Upper lobe of left lung (tissue), 6 donors: Measurements from ENCODE around the gene IL21R. TPM values are rescaled to one million over a fixed set of nuclear protein-coding genes. Genes with fewer than 3 reads are reported as not detected.

Source experiments
- ATAC-seq, 2 donors: fragments of 200-7000 bp; cut with Tn5 transposase; one replicate each; pipeline ENCODE4 v1.9.1; 2022; ENCODE audit warnings: mild to moderate bottlenecking in 2 of 2, moderate library complexity in 2 of 2; ENCODE audit not compliant: low FRiP score in 2 of 2
- DNase-seq, 2 donors: peaks; one replicate each; pipeline ENCODE4 v3.0.0-alpha.2; 2019 to 2020
- H3K27ac ChIP-seq, 4 donors: fragments of 200-600 bp; sonication (generic); one replicate each; pipeline ENCODE4 v1.5.1; 2016 to 2019
- H3K27me3 ChIP-seq, 4 donors: fragments of 200-600 bp; sonication (generic); one replicate each; pipeline ENCODE4 v1.5.1; 2017 to 2019
- H3K36me3 ChIP-seq, 4 donors: fragments of 200-600 bp; sonication (generic); one replicate each; pipeline ENCODE4 v1.5.1; 2016 to 2019
- H3K4me1 ChIP-seq, 4 donors: fragments of 200-600 bp; sonication (generic); one replicate each; pipeline ENCODE4 v1.5.1; 2018 to 2019
- H3K4me3 ChIP-seq, 4 donors: fragments of 200-600 bp; sonication (generic); one replicate each; pipeline ENCODE4 v1.5.1; 2017 to 2019; ENCODE audit warnings: mild to moderate bottlenecking in 2 of 4, moderate library complexity in 1 of 4
- H3K9me3 ChIP-seq, 4 donors: fragments of 200-600 bp; sonication (generic); one replicate each; pipeline ENCODE4 v1.5.1; 2018 to 2019
- CTCF ChIP-seq, 6 experiments: fragments of 450-650 bp in 4 of 6; fragments of 200-600 bp in 2 of 6; sonication (generic) in 2 of 6; IDR thresholded peaks; one replicate each; pipeline ENCODE4 v1.5.1; 2016 to 2019; ENCODE audit warnings: antibody characterized with exemption in 6 of 6
- EP300 ChIP-seq, 4 donors: sonication (generic); formaldehyde crosslinking; IDR thresholded peaks; one replicate each; pipeline ENCODE4 v1.5.1; 2017; ENCODE audit warnings: antibody characterized with exemption in 4 of 4, control low read depth in 2 of 4
- POLR2A ChIP-seq, 4 donors: fragments of 450-650 bp; IDR thresholded peaks; one replicate each; pipeline ENCODE4 v1.5.1; 2016 to 2017; ENCODE audit warnings: antibody characterized with exemption in 4 of 4, mild to moderate bottlenecking in 2 of 4
- POLR2AphosphoS5 ChIP-seq, 2 donors: sonication (generic); formaldehyde crosslinking; IDR thresholded peaks; one replicate each; pipeline ENCODE4 v1.5.1; 2017; ENCODE audit warnings: antibody characterized with exemption in 2 of 2
- WGBS, 2 donors: methylation state at CpG; one replicate each; pipeline ENCODE4 v1.1.5; 2017 to 2018; 5-methylcytosine and 5-hydroxymethylcytosine counted together
- total RNA-seq, 6 donors: library from RNA; depleted of rRNA in 4 of 6; stranded (reverse); fragments of >200 nt in 4 of 6; gene quantifications; one replicate each; pipeline versions ENCODE4 v1.1.0 to v1.2.1, GENCODE V29; 2016 to 2021
- donor health status: DM: no; HTN: no; CAD: no; lungs with moderate emphysema.
- donor health status: DM: no; HTN: yes; CAD: no; lungs with severe emphysema.

The IL21R gene
- total RNA-seq, 6 donors from 2014 or later, result 2.0 to 10.1 (median 3.6) TPM

GRCh38 chr16:27474041-27474440, 72.1 kb downstream of the IL21R start:
- Histone ChIP-seq H3K9me3 (no peaks in the 10 kb centered on the region), H3K4me1 (peaks cover 0 to 21% (median 15%) of the 10 kb centered on the region in 4 donors), H3K27me3 (no peaks in the 10 kb centered on the region), H3K36me3 (peaks cover 51 to 100% (median 81%) of the 10 kb centered on the region in 4 donors), H3K4me3 (no peak overlapping the region), H3K27ac (no peak overlapping the region)
- 89 to 100% methylated on average over 6 to 8 of the region's 9 CpGs for WGBS, 2 donors
- TF ChIP-seq POLR2A (IDR thresholded peaks at IDR 0.05) (no peak), CTCF (IDR thresholded peaks at IDR 0.05) (no peak), EP300 (IDR thresholded peaks at IDR 0.05) (no peak), POLR2AphosphoS5 (IDR thresholded peaks at IDR 0.05) (no peak)
- no peak for DNase-seq
- ATAC-seq, result no peak

- peaks cover 44 to 100% (median 80%) of the 10 kb centered on the region in 4 donors for H3K36me3 ChIP-seq
- peaks cover 0 to 19% (median 13%) of the 10 kb centered on the region in 4 donors for H3K4me1 ChIP-seq
- no peak for DNase-seq
- no peak for ATAC-seq
- H3K9me3 ChIP-seq, result no peaks in the 10 kb centered on the region
- H3K27me3 ChIP-seq, result no peaks in the 10 kb centered on the region
- 89 to 91% methylated on average over 9 of the region's 9 CpGs for WGBS, 2 donors
- H3K27ac ChIP-seq, result no peak overlapping the region
- no peak overlapping the region for H3K4me3 ChIP-seq
- TF ChIP-seq CTCF (IDR thresholded peaks at IDR 0.05) (no peak), POLR2AphosphoS5 (IDR thresholded peaks at IDR 0.05) (no peak), EP300 (IDR thresholded peaks at IDR 0.05) (no peak), POLR2A (IDR thresholded peaks at IDR 0.05) (no peak)
Observed at GRCh38 chr16:27474921-27475320, 72.9 kb downstream of the IL21R start.

- DNase-seq, result no peak
- Histone ChIP-seq H3K4me3 (no peak overlapping the region), H3K27me3 (no peaks in the 10 kb centered on the region), H3K4me1 (peaks cover 0 to 12% (median 9%) of the 10 kb centered on the region in 4 donors), H3K36me3 (peaks cover 44 to 100% (median 79%) of the 10 kb centered on the region in 4 donors), H3K27ac (no peak overlapping the region), H3K9me3 (no peaks in the 10 kb centered on the region)
- TF ChIP-seq POLR2AphosphoS5 (IDR thresholded peaks at IDR 0.05) (no peak), CTCF (IDR thresholded peaks at IDR 0.05) (no peak), EP300 (IDR thresholded peaks at IDR 0.05) (no peak), POLR2A (IDR thresholded peaks at IDR 0.05) (no peak)
- ATAC-seq, result no peak
- 84 to 85% methylated on average over 9 of the region's 9 CpGs for WGBS, 2 donors
Observed at GRCh38 chr16:27475561-27475960, 73.6 kb downstream of the IL21R start.

- WGBS, 2 donors, result 91 to 92% methylated on average over 9 of the region's 9 CpGs
- DNase-seq, result no peak
- H3K4me3 ChIP-seq, result no peak overlapping the region
- H3K4me1 ChIP-seq, result peaks cover 0 to 8% (median 5%) of the 10 kb centered on the region in 4 donors
- ATAC-seq, result no peak
- TF ChIP-seq EP300 (IDR thresholded peaks at IDR 0.05), result no peak
- TF ChIP-seq POLR2AphosphoS5 (IDR thresholded peaks at IDR 0.05), result no peak
- TF ChIP-seq POLR2A (IDR thresholded peaks at IDR 0.05), result no peak
- TF ChIP-seq CTCF (IDR thresholded peaks at IDR 0.05), result no peak
- H3K9me3 ChIP-seq, result no peaks in the 10 kb centered on the region
- no peak overlapping the region for H3K27ac ChIP-seq
- H3K27me3 ChIP-seq, result no peaks in the 10 kb centered on the region
- peaks cover 40 to 100% (median 81%) of the 10 kb centered on the region in 4 donors for H3K36me3 ChIP-seq
Observed at GRCh38 chr16:27476240-27476639, 74.3 kb downstream of the IL21R start.

GRCh38 chr16:27480761-27481160, 78.8 kb downstream of the IL21R start:
- WGBS, 2 donors, result 91 to 95% methylated on average over 6 to 7 of the region's 7 CpGs
- H3K36me3 ChIP-seq, result peaks cover 56 to 100% (median 94%) of the 10 kb centered on the region in 4 donors
- H3K9me3 ChIP-seq, result no peaks in the 10 kb centered on the region

More at GRCh38 chr16:27480761-27481160, 78.8 kb downstream of the IL21R start:
- no peak overlapping the region for H3K4me3 ChIP-seq
- TF ChIP-seq EP300 (IDR thresholded peaks at IDR 0.05) (no peak), POLR2AphosphoS5 (IDR thresholded peaks at IDR 0.05) (no peak), CTCF (IDR thresholded peaks at IDR 0.05) (no peak), POLR2A (IDR thresholded peaks at IDR 0.05) (no peak)
- H3K4me1 ChIP-seq, result no peaks in the 10 kb centered on the region
- no peak for DNase-seq
- no peak overlapping the region for H3K27ac ChIP-seq
- H3K27me3 ChIP-seq, result no peaks in the 10 kb centered on the region
- ATAC-seq, result no peak
